ENCODE data around the gene NPW. TPM values are rescaled to one million over a fixed set of nuclear protein-coding genes. Genes with fewer than 3 reads are reported as not detected.

NPW gene
- total RNA-seq, 2 experiments from 2014 or later, result 0.85 to 3.7 TPM

GRCh38 chr16:2022723-2023091, 3.1 kb downstream of the NPW start:
- intact Hi-C loops (cut with micrococcal nuclease; ENCODE audit: unreplicated experiment), result loop anchor here (1.0 to 2.0 kb wide), 2 partner anchors 24 to 118 kb away; partner anchors contain the start of genes NTHL1 and TSC2
- H2AFZ ChIP-seq (ENCODE audit: low read length), result peak overlapping the region; percentile 35; the same call in 1 of the 2 replicates
- no TSS peak for BruUV-seq (replicated peaks)

GRCh38 chr16:2023092-2024031, 3.8 kb downstream of the NPW start:
- ChIA-PET CTCF (ENCODE audit: unreplicated experiment) (interaction anchor here (0.6 to 0.7 kb wide), 2 partner anchors 56 to 117 kb away, joined by 3 to 8 read pairs; no protein-coding TSS in a partner anchor), POLR2A (no interaction called here)
- intact Hi-C loops (cut with micrococcal nuclease; ENCODE audit: unreplicated experiment), result loop anchor here (1.0 to 2.0 kb wide), 2 partner anchors 23 to 117 kb away; partner anchors contain the start of genes NTHL1 and TSC2
- no peaks in the 10 kb centered on the region for H3K9me3 ChIP-seq (ENCODE audit: low read length)
- no peaks in the 10 kb centered on the region for H4K20me1 ChIP-seq (ENCODE audit: insufficient read depth, low read length)
- no peak overlapping the region for H3K27ac ChIP-seq (ENCODE audit: low read depth, low read length, poor library complexity, severe bottlenecking)
- H3K79me2 ChIP-seq (ENCODE audit: insufficient read depth, low read depth, low read length), result no peaks in the 10 kb centered on the region
- peak overlapping the region; percentile 81 for H2AFZ ChIP-seq (ENCODE audit: low read length)
- peak overlapping the region; percentile 29 for H3K4me3 ChIP-seq (ENCODE audit: low read depth, low read length, poor library complexity, severe bottlenecking)
- H3K9me2 ChIP-seq (ENCODE audit: insufficient read depth, low read length), result no peaks in the 10 kb centered on the region
- TF ChIP-seq CTCF (conservative IDR thresholded peaks at IDR 0.05; ENCODE audit: low read length) (peak; percentile 91), EZH2phosphoT487 (IDR thresholded peaks at IDR 0.05; ENCODE audit: borderline replicate concordance, low read depth, low read length) (no peak)
- peak overlapping the region; percentile 67 for H3K4me2 ChIP-seq (ENCODE audit: low read length)
- peak; percentile 89 for DNase-seq (ENCODE audit: low spot score)
- peaks cover 13% of the 10 kb centered on the region for H3K4me1 ChIP-seq (ENCODE audit: insufficient read depth, low read length, poor library complexity, severe bottlenecking)
- H3K36me3 ChIP-seq (ENCODE audit: insufficient read depth, low read length), result no peaks in the 10 kb centered on the region
- no TSS peak for BruUV-seq (replicated peaks)

More at GRCh38 chr16:2022723-2023091, 3.1 kb downstream of the NPW start:
- DNase-seq (ENCODE audit: low spot score), result peak; percentile 32
- Histone ChIP-seq H3K36me3 (ENCODE audit: insufficient read depth, low read length) (no peaks in the 10 kb centered on the region), H3K9me3 (ENCODE audit: low read length) (no peaks in the 10 kb centered on the region), H4K20me1 (ENCODE audit: insufficient read depth, low read length) (no peaks in the 10 kb centered on the region), H3K4me3 (ENCODE audit: low read depth, low read length, poor library complexity, severe bottlenecking) (peak overlapping the region; percentile 29), H3K9me2 (ENCODE audit: insufficient read depth, low read length) (no peaks in the 10 kb centered on the region), H3K79me2 (ENCODE audit: insufficient read depth, low read depth, low read length) (no peaks in the 10 kb centered on the region), H3K4me1 (ENCODE audit: insufficient read depth, low read length, poor library complexity, severe bottlenecking) (peaks cover 13% of the 10 kb centered on the region), H3K27ac (ENCODE audit: low read depth, low read length, poor library complexity, severe bottlenecking) (no peak overlapping the region), H3K4me2 (ENCODE audit: low read length) (peak overlapping the region; percentile 55)
- ChIA-PET POLR2A (interaction anchor here (0.6 kb wide), 2 partner anchors 10 to 343 kb away, joined by 3 read pairs; no protein-coding TSS in a partner anchor), CTCF (ENCODE audit: unreplicated experiment) (interaction anchor here (0.6 to 0.7 kb wide), 3 partner anchors 56 to 117 kb away, joined by 3 to 8 read pairs (median 3); no protein-coding TSS in a partner anchor)
- TF ChIP-seq EZH2phosphoT487 (IDR thresholded peaks at IDR 0.05; ENCODE audit: borderline replicate concordance, low read depth, low read length) (no peak), CTCF (conservative IDR thresholded peaks at IDR 0.05; ENCODE audit: low read length) (no peak)

Data from OCI-LY7 (cell line).